PC-3 (cell line): ENCODE data around the gene NPAT. TPM values are rescaled to one million over a fixed set of nuclear protein-coding genes. Genes with fewer than 3 reads are reported as not detected.

Experiments
- ATAC-seq: fragments of 200-7000 bp; cut with Tn5 transposase; 2 replicates; pipeline ENCODE4 v1.9.1; 2020; ENCODE audit warnings: mild to moderate bottlenecking, moderate library complexity
- BruUV-seq: library from RNA; stranded (reverse); fragments of 400-500 nt; replicated peaks from 2 replicates; lab custom pipeline; 2021; lab: Mats Ljungman, UMichigan
- CTCF ChIA-PET: fragments of 300-600 bp; sonication (Branson Sonifier 250); formaldehyde crosslinking; loops from one replicate; lab custom pipeline; 2022; ENCODE audit warnings: antibody characterized with exemption; lab: Charles Lee
- POLR2A ChIA-PET: fragments of 300-600 bp; sonication (Branson Sonifier 250); formaldehyde crosslinking; loops from one replicate; lab custom pipeline; 2022; ENCODE audit warnings: antibody characterized with exemption; ENCODE audit not compliant: unreplicated experiment; lab: Charles Lee
- DNase-seq: peaks from one replicate; pipeline ENCODE4 v3.0.0-alpha.2; 2015
- H2AFZ ChIP-seq: fragments of 300-600 bp; sonication (generic); 2 replicates; pipeline ENCODE4 v1.6.0; 2016; ENCODE audit warnings: antibody characterized with exemption, low read length
- H3F3A ChIP-seq: fragments of 300-600 bp; sonication (generic); one replicate; pipeline ENCODE4 v1.6.0; 2017; ENCODE audit warnings: antibody characterized with exemption, low read length, control low read depth, mild to moderate bottlenecking; ENCODE audit not compliant: unreplicated experiment
- H3K27ac ChIP-seq: fragments of 300-600 bp; sonication (generic); 2 replicates; pipeline ENCODE4 v1.5.1; 2016; ENCODE audit warnings: mild to moderate bottlenecking, low read length
- H3K27me3 ChIP-seq: fragments of 300-600 bp; sonication (generic); 2 replicates; pipeline ENCODE4 v1.6.1; 2016; ENCODE audit warnings: low read length, mixed read lengths
- H3K36me3 ChIP-seq: fragments of 300-600 bp; sonication (generic); 2 replicates; pipeline ENCODE4 v1.6.1; 2016; ENCODE audit warnings: low read depth, mixed run types, low read length, mixed read lengths
- H3K4me1 ChIP-seq: fragments of 300-600 bp; sonication (generic); 2 replicates; pipeline ENCODE4 v1.5.1; 2016; ENCODE audit warnings: low read length; ENCODE audit not compliant: insufficient read depth
- H3K4me2 ChIP-seq: fragments of 300-600 bp; sonication (generic); 2 replicates; pipeline ENCODE4 v1.6.0; 2016; ENCODE audit warnings: low read length
- H3K4me3 ChIP-seq: fragments of 300-600 bp; sonication (generic); 2 replicates; pipeline ENCODE4 v1.5.1; 2016; ENCODE audit warnings: mild to moderate bottlenecking, low read length, mixed read lengths
- H3K79me2 ChIP-seq: fragments of 300-600 bp; sonication (generic); 2 replicates; pipeline ENCODE4 v1.6.1; 2017; ENCODE audit warnings: low read length, mixed read lengths
- H3K9ac ChIP-seq: fragments of 300-600 bp; sonication (generic); 2 replicates; pipeline ENCODE4 v1.6.0; 2016; ENCODE audit warnings: mild to moderate bottlenecking, low read length
- H3K9me2 ChIP-seq: fragments of 300-600 bp; sonication (generic); replicated peaks from 2 replicates; pipeline ENCODE4 v1.6.1; 2016; ENCODE audit warnings: mixed run types, low read length, mixed read lengths
- H3K9me3 ChIP-seq: fragments of 300-600 bp; sonication (generic); 2 replicates; pipeline ENCODE4 v1.6.1; 2016; ENCODE audit warnings: low read length, mixed read lengths
- H4K20me1 ChIP-seq: fragments of 300-600 bp; sonication (generic); 2 replicates; pipeline ENCODE4 v1.6.1; 2016; ENCODE audit warnings: low read length, mixed read lengths
- EZH2 ChIP-seq: fragments of 300-600 bp; sonication (generic); IDR thresholded peaks from one replicate; pipeline ENCODE4 v1.6.1; 2017; ENCODE audit warnings: antibody characterized with exemption, mild to moderate bottlenecking, low read length; ENCODE audit not compliant: unreplicated experiment
- EZH2phosphoT487 ChIP-seq: fragments of 300-600 bp; sonication (generic); IDR thresholded peaks from 2 replicates; pipeline ENCODE4 v1.6.1; 2018; ENCODE audit warnings: mild to moderate bottlenecking, antibody characterized with exemption, low read length, borderline replicate concordance
- intact Hi-C: fragments of 100-400 bp; cut with micrococcal nuclease; formaldehyde crosslinking; loops from 2 replicates; pipeline ENCODE4 v1.9.0; 2023
- total RNA-seq: library from RNA; depleted of rRNA; stranded (reverse); fragments of >200 nt; gene quantifications from 2 replicates; pipeline ENCODE4 v1.2.3, GENCODE V29; 2014
- TF ChIP-seq, protein P1 (sequence below): fragments of 300-600 bp; sonication (generic); conservative IDR thresholded peaks from 2 replicates; pipeline ENCODE4 v1.5.1; 2017; ENCODE audit warnings: antibody characterized with exemption, low read depth, mild to moderate bottlenecking, low read length

Gene NPAT
- total RNA-seq, 1 experiment from 2014 or later, result 19.6 TPM

DNA sequence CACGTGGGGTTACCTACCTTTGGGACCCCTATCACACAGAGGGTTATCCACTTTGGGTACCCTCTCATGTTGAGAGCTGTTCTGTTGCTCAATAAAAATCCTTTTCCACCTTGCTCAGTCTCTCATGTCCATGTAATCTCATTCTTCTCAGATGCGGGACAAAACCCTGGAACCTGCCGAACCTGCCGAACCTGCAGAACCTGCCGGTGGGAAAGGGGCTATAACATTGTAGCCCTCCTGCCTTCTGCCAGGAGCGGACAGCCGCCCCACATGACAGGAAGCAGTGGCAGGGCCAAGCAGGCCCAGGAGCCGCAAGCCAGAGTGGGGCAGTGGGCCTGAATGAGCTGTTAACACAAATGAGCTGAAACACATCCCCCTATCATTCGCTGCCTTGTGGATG, 18.1 kb downstream of the NPAT start:
- ChIA-PET POLR2A (no interaction called here), CTCF (no interaction called here)
- Histone ChIP-seq H3K27me3 (no peaks in the 10 kb centered on the region), H3K9me3 (no peaks in the 10 kb centered on the region), H4K20me1 (no peaks in the 10 kb centered on the region), H2AFZ (no peak overlapping the region), H3K36me3 (peaks cover 52% of the 10 kb centered on the region), H3K9me2 (no peaks in the 10 kb centered on the region), H3K79me2 (peaks cover 30% of the 10 kb centered on the region), H3K4me3 (no peak overlapping the region), H3K27ac (no peak overlapping the region), H3K4me2 (no peak overlapping the region), H3K9ac (no peak overlapping the region), H3F3A (no peaks in the 10 kb centered on the region), H3K4me1 (peaks cover 12% of the 10 kb centered on the region; the same call in 1 of the 2 replicates)
- ATAC-seq (no peak), DNase-seq (no peak)
- intact Hi-C loops, result no loop called here
- BruUV-seq, result no TSS peak
- TF ChIP-seq, protein P1, sequence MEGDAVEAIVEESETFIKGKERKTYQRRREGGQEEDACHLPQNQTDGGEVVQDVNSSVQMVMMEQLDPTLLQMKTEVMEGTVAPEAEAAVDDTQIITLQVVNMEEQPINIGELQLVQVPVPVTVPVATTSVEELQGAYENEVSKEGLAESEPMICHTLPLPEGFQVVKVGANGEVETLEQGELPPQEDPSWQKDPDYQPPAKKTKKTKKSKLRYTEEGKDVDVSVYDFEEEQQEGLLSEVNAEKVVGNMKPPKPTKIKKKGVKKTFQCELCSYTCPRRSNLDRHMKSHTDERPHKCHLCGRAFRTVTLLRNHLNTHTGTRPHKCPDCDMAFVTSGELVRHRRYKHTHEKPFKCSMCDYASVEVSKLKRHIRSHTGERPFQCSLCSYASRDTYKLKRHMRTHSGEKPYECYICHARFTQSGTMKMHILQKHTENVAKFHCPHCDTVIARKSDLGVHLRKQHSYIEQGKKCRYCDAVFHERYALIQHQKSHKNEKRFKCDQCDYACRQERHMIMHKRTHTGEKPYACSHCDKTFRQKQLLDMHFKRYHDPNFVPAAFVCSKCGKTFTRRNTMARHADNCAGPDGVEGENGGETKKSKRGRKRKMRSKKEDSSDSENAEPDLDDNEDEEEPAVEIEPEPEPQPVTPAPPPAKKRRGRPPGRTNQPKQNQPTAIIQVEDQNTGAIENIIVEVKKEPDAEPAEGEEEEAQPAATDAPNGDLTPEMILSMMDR, result no peak
- no peak for TF ChIP-seq EZH2
- no peak for TF ChIP-seq EZH2phosphoT487

DNA sequence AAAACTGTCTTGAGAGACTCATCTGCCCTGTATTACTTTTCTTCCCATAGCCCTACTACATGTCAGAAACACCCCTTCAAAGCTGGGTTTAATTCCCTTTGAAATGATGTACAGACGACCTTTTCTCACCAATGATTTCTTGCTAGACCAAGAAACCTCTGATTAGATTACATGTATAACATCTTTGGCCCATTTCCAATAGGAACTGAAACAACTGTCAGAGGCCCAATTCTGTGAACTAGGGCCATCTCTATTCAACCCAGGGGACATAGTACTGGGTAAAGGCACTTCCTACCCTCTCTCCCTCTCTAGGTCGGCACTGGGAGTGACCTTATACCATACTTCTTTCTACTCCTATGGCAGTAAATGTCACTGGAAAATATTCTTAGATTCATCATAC, 19.4 kb downstream of the NPAT start:
- no peaks in the 10 kb centered on the region for H4K20me1 ChIP-seq
- no peaks in the 10 kb centered on the region for H3K9me3 ChIP-seq
- POLR2A ChIA-PET, result no interaction called here
- intact Hi-C loops, result no loop called here
- H3K4me3 ChIP-seq, result no peak overlapping the region
- DNase-seq (no peak), ATAC-seq (no peak)
- no peak overlapping the region for H2AFZ ChIP-seq
- peaks cover 12% of the 10 kb centered on the region; the same call in 1 of the 2 replicates for H3K4me1 ChIP-seq
- H3K36me3 ChIP-seq, result peaks cover 47% of the 10 kb centered on the region
- TF ChIP-seq EZH2phosphoT487, result no peak
- no peak for TF ChIP-seq EZH2
- TF ChIP-seq, protein P1, result no peak
- H3K79me2 ChIP-seq, result peaks cover 29% of the 10 kb centered on the region
- H3K9me2 ChIP-seq, result no peaks in the 10 kb centered on the region
- H3F3A ChIP-seq, result no peaks in the 10 kb centered on the region
- no peak overlapping the region for H3K4me2 ChIP-seq
- H3K27ac ChIP-seq, result no peak overlapping the region
- H3K9ac ChIP-seq, result no peak overlapping the region
- no peaks in the 10 kb centered on the region for H3K27me3 ChIP-seq
- no TSS peak for BruUV-seq
- CTCF ChIA-PET, result no interaction called here

DNA sequence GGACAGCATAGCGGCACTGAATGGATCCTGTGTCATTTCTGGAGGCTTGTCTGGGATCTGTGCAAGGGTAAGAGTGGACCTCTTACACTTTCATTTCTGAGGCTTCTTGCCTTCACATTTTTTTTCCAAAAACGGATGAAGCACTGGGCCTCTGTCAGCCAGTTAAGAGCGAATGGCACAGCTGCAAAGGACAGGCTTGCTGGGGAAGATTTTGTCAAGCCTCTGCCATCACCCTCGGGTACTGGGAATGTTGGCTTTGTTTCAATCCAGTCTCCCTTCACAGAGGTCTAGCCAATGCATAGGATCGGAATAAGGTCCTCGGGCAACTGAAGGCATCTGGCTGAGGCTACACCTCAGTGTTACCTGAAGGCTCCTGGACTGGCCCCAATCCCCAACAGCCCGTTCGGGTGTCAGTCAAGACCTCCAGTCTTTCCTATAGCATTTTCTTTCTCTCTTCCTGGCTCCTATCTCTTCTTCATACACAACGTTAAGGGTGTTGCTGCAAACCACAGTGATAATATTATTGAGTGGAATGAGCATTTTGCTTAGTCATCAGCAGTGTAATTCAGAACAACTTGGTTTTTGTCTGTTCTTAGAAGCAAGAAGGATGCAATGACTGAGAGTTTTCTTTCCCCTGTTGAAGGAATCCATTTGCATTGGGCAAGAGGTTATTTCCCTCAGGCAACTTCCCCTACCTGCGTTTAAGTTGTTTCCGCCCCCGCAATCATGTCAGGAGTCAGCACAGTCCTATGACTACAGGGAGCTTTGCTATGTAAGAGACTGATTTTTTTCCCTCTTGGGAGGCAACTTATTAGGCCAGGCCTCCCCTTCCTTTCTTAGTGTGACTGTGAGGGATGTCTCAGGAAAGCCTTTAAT, 22.8 kb downstream of the NPAT start:
- Histone ChIP-seq H3K27me3 (no peaks in the 10 kb centered on the region), H3K79me2 (peaks cover 27% of the 10 kb centered on the region), H3K27ac (peak overlapping the region; percentile 26), H2AFZ (no peak overlapping the region), H3K9me3 (no peaks in the 10 kb centered on the region), H4K20me1 (no peaks in the 10 kb centered on the region), H3F3A (no peaks in the 10 kb centered on the region), H3K4me2 (no peak overlapping the region), H3K9ac (no peak overlapping the region), H3K36me3 (peaks cover 25% of the 10 kb centered on the region), H3K4me1 (peaks cover 12% of the 10 kb centered on the region; the same call in 1 of the 2 replicates), H3K9me2 (no peaks in the 10 kb centered on the region), H3K4me3 (no peak overlapping the region)
- intact Hi-C loops, result no loop called here
- ChIA-PET POLR2A (no interaction called here), CTCF (no interaction called here)
- TF ChIP-seq, protein P1, result no peak
- TF ChIP-seq EZH2phosphoT487, result no peak
- no TSS peak for BruUV-seq
- DNase-seq, result peak; percentile 53
- no peak for ATAC-seq
